NCI-H526 (cell line): ENCODE data around the gene CTTNBP2.
"Not testable (repeated sequence)": the region's sequence is repeated elsewhere in the genome, so short reads cannot be mapped to it uniquely, and the experiment has no call there.

Experiments used
- DNase-seq, 2 experiments: peaks; one replicate each; lab custom pipeline; 2025; lab: John Stamatoyannopoulos, UW

The CTTNBP2 gene

DNA sequence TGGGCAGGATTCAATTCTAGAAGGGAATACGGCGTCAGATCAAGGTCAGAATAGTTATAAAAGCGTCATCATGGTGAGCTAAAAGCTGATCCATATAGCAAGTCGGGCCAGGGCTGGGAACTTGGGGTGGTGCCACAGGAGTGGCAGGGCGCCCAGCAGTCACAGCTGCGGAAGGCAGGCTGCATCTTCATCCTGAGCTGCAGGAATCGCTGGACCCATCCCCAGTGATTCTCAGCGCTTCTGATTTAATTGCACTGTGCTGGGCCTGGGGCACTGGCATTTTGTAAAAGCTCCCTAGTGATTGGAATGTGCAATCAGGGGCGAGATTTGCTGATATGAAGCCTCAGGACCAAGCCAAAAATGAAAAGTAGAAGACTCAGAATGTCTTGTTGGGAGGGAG is 135.3 kb downstream of the CTTNBP2 start:
- no peak for DNase-seq

DNA sequence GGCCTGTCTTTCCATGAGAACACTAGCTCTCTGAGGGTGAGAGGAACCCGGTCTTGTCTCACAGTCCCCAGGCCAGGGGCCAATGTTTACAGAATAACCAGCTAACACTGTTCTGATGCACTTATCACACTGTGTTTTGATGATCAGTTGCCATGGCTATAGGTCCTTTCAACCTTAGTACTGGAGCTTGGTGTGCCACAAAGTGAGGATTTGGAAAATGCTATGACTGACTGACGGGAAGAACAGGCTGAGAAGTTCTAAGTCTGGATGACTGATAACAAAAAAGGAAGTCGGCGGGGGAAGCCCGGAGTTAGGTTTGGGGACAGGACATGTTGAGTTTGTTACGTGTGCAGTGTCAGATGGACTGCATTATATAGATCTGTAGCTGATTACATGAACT is 141.8 kb downstream of the CTTNBP2 start:
- no peak for DNase-seq

DNA sequence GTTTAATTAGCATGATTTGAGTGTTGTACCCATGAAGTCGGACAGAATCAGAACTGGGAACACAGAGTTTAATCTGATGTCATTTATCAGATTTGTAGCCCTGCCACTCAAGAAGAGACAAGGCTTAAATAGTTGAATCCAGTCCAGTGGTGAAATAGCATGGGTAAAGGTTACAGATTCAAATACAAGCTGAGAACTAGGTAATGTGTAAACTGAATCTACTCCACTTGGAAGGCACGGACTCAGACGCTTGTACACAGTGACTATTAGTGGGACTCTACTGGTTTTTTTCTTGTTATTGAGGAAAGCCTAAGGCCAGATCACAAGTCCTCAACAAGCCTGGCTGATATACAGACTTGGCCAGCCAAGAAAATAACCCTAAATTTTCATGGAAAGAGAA is 142.9 kb downstream of the CTTNBP2 start:
- no peak for DNase-seq

DNA sequence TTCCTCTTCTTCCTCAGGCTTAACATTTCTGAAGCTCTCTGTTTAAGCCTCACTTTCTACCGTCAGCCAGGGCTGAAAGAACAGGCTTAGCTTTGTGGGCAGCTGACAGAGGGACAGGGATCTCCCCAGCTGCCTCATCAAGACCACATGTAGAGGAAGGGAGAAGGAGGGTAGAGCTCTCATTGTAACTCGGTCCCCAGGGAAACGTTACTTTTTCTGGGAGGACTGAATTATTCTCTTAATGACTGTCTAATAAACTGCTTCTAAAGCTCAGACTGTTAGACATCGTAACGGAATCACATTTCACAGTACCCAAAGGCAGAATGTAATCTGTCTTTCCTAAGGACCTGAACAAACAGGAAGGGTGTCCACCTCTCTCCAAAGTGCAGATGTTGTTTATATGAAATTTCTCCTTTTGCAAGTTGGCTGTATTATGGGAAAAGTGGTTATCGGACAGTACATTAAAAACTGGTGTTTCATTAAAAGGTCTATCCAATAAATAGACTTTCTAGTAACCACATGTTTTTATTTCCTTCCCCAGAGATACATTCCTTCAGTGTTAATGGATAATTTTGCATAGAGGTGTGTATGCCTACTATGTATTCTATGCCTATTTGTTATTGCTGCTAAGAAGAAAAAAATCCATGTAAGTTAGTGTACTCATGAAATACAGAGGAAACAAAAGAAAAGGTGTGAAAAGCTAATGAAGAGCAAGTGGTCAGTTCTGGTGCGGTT is 144.2 kb downstream of the CTTNBP2 start:
- no peak for DNase-seq

DNA sequence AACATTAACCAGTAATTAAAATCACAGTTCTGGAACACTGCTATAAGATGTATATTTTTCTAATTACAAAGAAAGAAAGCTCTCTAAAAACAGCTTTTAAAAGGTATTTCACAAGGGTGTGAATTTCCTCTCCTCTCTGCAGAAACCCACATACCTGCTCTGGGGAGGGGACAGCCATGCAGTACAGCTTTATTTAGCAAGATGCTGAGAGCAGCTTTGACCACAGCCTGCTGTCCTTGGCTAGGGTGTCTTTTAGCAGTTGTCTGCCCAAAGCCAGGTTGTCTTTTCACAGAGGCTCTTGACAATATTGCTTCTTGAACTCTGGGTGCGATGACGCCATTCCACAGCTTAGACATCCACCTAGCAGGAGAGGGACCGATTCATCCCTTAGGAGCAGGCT is 148.3 kb downstream of the CTTNBP2 start:
- DNase-seq, result no peak

DNA sequence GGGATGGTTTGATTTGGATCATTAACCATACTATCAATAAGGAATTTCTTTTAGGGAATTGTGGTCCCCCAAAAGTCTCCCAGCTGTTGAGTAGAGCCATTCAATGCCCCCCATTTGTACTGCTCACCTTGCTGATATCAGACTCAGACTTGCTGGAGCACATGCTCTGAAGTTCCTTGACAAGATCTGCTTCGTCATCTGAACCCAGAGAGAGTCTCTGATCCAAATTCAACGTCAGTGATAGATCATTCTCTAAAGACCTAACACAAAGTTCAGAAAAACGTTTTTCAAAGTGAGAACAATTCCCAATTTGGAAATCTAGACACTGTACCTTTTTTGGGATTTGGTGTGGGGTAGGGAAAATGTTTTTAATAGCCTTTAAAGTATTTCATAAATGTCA is 153.9 kb downstream of the CTTNBP2 start:
- DNase-seq, result no peak

DNA sequence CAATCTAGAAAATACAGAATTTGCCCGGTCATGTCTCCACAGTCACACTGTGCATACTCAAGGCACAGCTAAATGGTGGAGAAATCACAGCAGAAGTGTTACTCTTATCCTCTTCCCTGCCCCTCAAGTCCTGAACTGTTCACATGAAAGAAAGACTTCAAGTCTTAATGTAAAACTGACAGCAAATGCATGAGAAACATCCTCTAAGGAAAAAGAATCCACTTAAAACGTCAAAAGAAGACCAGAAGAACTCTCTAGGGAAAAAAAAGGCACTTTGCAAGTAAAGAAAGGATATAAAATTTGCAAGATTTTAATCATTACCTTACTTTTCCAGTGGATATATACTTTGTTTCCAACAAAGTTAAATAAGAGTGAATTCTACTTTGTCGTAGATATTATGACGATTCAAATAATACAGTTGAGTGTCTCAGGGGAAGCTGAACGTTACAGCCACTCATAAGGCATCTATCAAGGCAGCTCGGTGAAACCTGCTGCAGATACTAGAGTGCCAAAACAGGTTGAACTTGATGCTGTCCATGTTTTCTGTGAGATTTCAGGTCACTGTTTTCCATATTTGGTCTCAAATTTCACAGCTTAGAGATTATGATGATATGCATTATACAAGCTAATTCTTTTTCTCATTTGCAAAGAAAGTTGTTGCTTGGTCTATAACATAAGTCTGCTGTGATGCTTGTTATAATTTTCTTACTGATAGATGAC is 155.0 kb downstream of the CTTNBP2 start:
- peak; percentile 1 to 14 for DNase-seq

DNA sequence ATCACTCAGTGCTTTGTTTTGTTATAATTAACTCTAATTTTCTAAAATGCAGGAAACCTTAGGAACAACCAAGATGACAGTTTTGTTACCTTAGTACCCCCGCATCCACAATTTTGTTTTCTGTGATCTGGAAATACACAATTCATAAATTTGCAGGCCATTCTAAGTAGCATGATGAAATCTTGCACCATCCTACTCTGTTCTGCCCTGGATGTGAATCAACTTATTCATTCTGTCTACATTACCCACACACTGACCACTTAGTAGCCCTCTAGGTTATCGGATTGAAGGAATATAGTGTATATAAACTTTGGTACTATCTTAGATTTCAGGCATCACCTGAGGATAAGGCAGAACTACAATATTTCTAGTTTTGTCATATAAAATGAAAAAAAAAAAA is 155.9 kb downstream of the CTTNBP2 start:
- no peak for DNase-seq

DNA sequence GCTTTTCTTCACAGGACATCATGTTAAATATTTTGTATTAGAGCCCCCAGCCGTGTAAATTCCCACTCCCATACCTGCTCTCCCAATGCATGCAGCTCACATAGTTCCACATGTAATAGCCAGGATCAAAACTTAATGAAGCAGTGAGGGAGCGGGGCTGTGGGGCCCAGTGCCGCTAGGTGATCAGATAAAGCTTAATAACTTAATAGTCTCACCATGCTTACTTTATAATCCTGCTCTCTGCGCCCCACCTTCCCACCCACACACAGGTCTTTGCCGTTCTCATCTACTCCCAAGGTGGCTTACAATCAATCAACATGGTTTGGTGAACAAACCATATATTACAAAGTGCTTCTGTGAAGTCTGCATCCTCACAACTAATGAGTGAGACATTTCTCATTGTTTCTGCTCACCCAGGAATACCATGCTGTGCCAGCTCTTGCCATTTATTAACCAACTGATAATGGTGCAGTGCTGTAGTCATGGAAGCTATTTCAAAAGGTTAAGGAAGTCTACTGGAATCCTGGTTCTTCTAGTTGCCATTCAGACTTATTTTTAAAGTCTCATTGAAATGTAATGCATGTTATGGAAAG is 156.4 kb downstream of the CTTNBP2 start:
- DNase-seq, result no peak

DNA sequence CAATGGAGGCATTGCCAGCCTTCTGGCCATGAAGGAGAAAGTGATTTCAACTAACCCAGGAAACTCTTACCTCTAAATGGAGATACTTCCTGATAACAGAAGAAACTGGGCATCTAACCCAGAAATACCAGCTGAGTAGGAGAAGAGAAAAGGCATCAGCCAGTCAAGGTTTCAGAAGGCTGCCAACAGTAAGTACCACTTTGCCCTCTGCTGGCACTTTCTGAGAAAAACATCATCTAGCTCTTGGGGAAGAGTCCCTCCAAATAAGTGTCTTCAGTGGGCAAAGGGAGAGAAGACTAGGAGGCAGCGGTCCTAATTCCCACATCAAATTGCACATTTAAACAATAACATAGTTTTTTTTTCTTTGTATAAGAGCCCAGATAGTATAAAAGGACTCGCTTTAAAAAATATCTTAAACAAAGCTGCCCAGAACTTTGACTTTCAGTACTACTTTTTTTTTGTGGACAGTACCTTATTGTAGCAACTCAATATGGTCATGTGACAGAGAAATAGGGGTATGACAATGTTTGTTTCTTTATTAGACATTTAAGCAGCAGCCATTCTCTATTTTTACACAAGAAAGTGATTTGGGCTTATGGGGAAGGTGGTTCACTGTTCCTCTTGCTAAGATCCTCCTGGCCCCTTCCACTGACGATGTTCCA is 157.3 kb downstream of the CTTNBP2 start:
- DNase-seq, result peak; percentile 27 to 67

DNA sequence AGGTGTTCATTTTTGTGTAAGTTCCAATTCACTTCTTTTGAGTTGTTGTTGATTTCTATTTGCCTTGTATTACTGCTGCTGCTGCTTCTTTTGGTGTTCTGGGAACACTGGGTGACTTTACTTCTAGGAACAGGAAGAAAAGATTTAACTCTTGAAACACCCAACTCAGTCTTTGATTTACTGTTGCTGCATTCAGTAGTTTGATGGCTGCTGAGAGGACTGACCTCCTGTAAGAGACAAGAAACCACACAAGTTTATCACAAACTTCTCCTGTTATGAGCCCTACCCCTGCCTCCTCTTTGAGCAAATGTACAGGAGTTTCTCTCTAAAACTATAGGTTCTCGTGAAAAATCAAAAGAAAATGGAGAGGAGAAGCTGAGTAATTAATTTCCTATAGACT is 161.7 kb downstream of the CTTNBP2 start:
- no peak for DNase-seq

DNA sequence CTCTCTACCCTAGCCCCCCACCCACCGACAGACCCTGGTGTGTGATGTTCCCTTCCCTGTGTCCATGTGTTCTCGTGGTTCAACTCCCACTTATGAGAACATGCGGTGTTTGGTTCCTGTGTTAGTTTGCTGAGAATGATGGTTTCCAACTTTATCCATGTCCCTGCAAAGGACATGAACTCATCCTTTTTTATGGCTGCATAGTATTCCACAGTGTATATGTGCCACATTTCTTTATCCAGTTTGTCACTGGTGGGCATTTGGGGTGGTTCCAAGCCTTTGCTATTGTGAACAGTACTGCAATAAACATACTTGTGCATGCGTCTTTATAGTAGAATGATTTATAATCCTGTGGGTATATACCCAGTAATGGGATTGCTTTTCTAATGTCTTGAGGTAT is 165.1 kb downstream of the CTTNBP2 start:
- not testable (repeated sequence) for DNase-seq

DNA sequence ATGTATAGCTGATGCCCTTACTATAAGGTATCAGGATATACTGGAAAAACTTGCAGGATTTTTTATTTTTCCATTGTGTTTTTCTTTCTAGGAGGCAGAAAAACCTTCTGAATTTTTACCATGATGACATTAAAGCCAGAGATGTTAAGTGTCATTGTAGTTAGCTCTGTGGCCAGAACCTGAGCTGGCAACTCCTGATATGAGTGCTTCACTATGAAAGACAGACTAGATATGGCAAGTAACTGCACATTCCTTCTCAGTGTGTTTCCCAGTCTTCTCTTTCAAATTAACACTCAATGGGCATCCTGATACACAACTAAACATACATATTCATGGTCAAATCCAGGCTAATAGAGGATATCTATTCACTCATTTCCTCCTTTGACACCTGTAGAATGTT is 166.2 kb downstream of the CTTNBP2 start:
- no peak for DNase-seq

DNA sequence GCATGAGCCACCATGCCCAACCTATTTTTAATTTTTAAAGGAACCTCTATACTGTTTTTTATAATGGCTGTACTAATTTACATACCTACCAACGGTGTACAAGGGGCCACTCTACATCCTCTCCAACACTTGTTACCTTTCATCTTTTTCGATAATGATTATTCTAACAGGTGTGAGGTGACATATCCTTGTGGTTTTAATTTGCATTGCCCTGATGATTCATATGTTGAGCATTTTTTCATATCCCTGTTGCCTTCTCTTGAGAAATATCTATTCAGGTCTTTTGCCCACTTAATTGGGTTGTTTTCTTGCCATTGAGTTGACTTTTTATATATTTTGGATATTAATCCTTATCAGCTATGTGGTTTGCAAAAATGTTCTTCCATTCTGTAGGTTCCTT is 167.0 kb downstream of the CTTNBP2 start:
- no peak for DNase-seq

DNA sequence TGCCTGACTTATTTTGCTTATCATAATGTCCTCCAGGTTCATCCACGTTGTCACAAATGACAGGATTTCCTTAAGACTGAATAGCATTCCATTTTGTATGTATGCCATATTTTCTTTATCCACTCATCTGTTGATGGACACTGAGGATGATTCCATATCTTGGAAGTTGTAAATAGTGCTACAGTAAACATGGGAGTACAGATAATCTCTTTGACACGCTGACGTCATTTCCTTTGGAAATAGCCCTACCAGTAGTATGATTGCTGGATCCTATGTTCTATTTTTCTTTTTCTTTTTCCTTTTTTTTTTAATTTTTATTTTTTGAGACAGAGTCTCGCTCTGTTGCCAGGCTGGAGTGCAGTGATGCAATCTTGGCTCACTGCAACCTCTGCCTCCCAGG is 167.6 kb downstream of the CTTNBP2 start:
- DNase-seq, result no peak

DNA sequence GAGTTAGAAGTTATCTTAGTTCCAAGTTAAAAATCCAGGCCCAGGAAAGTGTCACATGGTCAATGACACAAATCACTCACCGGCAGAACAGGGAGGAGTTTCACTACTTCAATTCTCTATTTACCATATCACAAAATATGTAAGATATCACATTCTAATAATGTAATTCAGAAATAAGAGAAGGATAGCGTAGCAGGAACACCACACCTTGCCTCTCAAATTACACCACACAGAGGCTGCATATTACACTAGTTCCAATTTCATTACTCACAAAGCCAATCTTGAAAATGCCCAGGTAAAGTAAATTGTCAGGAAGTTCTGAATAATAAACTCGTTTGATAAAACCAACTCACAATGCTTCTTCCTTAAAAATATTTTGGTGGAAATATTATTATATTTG is 169.2 kb downstream of the CTTNBP2 start:
- DNase-seq, result no peak

DNA sequence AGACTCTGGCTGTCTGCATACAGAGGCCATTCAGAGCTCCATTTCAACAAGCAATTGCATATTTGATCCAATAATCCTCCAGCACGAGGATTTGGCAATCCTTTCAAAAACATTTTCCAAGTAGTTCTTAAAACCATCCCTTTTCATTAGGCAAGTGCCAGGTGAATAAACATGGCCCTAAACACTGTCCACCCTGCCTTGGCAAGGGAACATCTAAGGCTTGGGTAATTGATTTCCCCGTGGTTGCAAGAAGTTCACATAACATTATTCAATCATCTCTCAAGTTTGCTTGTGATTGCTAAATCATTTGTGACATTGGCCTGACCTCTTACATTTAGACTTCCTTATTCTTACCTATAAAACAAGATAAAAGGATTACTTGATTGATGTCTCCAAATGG is 175.2 kb downstream of the CTTNBP2 start:
- no peak for DNase-seq

DNA sequence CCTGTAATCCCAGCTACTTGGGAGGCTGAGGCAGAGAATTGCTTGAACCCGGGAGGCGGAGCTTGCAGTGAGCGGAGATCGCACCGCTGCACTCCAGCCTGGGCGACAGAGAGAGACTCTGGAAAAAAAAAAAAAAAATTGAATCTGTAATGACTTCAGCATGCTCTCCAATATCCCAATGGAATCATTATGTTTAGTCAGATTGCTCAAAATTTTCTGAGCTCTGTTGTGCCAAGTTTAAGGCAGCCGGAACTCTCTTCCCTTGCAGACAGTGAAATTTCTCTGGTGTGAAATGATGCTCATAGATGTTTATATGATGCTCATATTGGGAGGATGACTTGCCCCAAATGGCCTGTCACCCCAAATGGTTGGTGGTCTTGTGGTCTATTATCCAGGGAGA is 180.9 kb downstream of the CTTNBP2 start:
- no peak for DNase-seq

DNA sequence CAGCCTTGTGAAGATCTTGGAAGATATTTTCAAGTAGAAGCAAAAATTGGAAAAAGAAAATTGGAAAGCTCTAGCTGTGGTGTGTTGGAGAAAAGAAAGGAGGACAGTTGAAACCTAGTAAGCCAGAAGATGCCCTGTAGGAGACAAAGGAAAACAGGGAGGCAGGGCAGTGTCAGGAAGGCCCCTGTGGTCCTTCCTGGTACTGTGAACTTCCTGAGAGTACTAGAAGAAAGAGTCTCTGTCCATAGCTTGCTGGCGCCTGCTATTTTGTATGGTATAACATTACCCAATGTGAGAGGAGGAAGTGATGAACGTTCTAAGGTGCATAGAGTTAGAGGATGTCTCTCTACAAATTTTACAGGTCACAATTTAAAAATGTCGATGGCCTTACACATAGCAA is 183.1 kb downstream of the CTTNBP2 start:
- DNase-seq, result no peak

DNA sequence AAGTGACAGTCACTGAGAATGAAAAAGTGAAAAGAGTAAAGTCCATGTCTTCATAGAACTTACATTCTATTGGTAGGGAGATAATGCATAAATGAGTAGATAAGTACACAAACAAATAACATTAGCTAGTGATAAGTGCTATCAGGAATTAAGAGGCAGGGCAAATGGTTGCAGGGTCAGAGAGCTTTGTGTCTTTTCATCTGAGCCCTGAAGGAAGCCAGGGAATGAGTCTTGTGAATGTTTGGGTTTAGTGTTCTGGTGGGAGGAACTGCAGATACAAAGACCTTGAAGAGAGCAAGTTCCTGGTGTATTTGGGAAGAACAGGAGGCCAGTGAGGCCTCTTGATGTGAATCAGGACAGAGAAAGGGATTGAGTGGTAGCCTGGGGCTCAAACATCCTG is 183.8 kb downstream of the CTTNBP2 start:
- no peak for DNase-seq

DNA sequence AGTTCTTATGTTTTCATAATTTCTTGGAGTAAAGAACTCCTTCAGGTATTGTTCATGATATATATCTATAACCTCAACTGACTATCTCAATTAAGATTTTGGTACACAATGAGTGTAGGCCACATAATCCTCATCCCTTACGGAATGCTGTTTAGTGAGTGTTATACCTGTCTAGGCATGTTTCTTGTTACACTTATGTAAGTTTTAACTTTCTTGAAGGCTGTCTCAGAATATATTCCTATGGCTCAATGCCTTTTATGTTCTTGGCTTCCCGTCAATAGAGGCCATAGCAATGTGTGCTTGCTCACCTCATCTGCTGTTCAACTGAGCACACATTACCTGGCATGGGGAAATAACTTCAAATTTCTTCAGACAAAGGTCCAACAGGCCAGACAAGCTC is 185.1 kb downstream of the CTTNBP2 start:
- DNase-seq, result no peak

DNA sequence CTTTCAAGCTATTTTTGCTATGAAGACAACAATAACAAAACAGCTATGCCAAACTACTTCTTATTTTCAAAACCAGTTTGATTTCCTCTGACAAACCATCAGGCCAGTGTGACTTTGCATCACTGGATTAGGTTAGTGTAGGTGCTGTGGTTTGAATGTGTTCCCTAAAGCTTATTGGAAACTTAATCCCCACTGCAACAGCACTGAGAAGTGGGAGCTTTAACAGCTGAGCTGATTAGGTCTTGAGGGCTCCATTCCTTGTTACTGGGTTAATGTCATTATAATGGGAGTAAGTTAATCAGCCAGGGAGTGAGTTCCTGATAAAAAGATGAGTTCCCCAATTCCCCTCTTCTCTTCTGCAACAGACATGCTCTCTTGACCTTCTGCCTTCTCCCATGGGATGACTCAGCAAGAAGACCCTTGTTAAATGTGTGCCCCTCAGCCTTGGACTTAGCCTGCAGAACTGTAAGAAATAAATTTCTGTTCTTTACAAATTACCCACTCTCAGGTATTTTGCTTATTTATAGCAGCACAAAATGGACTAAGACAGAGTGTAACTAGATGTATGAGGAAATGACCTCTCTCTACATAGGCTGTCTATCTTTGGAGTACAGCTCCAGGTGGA is 186.8 kb downstream of the CTTNBP2 start:
- DNase-seq, result no peak
